CD4-positive, alpha-beta T cell treated with Interleukin-4 for 1 hour (primary cell): ENCODE data around the gene FLNA.
A peak's percentile ranks its signal among the peaks of the same experiment; 100 is the strongest.

Experiments used
- DNase-seq, 2 donors: peaks; one replicate each; pipeline ENCODE4 v3.0.0-alpha.2; 2020 to 2022

FLNA gene

DNA sequence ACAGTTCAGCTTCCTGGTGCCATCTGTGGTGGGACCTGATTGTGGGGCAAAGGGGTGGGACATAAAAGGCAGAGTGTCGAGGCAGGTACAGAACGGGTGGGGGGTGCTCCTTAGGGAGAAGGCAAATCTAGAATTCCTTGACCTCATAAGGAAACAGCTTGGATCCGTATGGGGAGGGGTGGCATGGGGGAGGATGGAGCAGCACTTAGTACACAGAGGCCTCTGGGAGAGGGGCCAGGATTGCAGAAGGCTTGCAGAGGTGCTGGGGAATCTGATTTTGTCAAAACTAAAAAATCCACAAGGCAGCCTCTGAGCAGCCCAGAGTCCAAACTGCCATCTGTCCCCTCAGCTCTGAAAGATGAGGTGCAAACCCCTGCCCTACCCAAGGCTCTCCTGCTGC lies 2.3 kb upstream of the FLNA start:
- no peak for DNase-seq

DNA sequence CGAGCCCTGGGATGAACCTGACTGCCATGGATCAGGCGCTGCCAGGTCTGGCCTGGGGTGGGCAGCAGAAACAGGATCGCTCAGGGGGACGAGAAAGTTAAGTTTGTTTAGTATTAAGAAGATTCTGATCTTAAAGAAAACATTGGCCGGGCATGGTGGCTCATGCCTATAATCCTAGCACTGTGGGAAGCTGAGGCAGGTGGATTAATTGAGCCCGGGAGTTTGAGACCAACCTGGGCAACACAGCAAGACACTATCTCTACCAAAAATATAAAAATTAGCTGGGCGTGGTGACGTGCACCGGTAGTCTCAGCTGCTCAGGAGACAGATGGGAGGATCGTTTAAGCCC lies 696 bp upstream of the FLNA start:
- no peak for DNase-seq

DNA sequence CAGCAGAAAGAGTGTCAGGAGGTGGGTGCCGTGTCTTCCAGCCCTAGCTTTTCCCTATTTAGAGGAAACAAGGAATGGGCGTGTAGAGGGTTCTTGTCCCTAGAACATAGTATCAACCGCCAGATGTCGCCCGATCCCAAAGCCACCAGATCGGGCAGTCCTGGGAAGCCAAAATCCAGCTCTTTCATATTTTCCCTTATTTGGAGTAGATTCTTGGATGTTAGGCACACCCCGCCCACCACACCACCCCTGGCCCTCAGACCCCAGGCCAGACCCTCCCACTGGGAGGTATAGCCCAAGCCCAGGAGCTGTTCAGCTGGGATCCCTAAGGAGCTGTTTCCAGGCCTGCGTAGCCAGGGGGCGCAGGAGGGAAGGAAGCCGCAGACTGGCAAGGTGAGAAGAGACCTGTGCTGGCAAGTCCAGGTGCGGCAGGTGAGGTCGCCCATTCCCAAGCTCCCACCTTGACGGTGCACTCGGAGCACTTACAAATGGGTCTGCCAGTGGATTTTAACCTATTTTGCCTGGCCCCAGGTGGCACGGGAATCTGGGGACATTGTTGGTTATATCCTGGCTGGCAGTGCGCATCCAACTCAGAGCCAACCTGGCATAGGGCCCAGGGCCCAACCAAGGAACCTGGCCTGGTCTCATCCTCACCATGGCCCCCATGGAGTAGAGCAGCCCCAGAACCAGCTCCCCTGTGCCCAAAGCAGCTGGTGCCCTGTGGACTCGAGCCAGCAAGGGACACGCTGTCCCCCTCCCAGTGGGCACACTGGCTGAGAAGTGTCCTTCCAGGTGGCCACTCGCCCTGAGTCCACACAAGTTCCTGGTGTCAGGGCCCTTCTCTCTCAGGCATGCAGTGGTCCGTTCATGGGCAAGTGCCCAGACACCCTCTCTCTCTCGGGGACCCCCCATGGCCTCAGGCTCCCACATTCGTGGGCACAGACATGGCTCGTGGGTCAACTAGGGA lies 811 bp downstream of the FLNA start:
- DNase-seq: peak in 1 of 2 donors; percentile 39

DNA sequence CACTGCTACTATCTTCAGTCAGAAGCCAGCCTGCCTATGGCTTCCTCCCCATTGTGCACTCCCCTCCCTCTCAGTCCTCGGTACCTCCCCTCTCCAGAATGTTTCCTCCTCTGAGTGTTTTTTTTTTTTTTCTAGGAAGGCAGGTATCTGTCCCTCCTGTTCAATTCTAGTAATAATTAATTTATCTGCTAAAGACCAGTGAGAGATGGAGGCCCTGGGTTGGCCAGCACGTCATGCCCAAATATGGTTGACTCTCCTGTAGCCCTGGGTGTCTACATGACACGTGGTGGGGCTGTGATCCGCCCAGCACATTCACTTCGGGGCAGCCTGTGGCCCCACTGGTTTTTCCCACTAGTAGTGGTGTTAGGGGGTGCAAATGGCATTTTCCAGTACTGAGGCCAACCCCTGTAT lies 1.8 kb downstream of the FLNA start:
- DNase-seq: peak; percentile 53 to 61

DNA sequence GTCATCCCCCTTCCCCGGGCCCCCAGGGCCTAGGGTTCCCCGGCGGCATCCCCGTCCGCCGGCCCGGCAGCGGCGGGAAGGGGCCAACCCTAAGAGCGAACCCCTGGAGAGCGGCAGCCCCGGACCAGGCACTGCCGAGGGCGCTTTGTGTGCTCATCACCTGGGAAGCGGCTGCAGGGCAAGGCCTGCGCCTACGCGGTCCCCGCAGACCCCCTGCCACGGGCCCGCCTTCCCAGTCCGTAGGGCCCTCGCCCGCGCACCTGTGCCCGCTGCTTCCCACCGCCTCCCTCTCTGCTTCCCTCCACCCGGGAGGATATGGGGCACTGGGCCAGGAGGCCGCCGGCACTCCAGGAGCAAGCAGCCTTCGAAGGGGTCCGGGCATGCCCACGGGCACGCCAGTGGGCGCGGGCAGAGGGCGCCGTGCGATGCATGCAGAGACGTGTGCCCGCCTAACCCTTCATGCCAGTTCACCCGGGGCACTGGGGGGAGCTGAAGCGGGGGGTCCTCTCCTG lies 2.6 kb downstream of the FLNA start:
- no peak for DNase-seq

DNA sequence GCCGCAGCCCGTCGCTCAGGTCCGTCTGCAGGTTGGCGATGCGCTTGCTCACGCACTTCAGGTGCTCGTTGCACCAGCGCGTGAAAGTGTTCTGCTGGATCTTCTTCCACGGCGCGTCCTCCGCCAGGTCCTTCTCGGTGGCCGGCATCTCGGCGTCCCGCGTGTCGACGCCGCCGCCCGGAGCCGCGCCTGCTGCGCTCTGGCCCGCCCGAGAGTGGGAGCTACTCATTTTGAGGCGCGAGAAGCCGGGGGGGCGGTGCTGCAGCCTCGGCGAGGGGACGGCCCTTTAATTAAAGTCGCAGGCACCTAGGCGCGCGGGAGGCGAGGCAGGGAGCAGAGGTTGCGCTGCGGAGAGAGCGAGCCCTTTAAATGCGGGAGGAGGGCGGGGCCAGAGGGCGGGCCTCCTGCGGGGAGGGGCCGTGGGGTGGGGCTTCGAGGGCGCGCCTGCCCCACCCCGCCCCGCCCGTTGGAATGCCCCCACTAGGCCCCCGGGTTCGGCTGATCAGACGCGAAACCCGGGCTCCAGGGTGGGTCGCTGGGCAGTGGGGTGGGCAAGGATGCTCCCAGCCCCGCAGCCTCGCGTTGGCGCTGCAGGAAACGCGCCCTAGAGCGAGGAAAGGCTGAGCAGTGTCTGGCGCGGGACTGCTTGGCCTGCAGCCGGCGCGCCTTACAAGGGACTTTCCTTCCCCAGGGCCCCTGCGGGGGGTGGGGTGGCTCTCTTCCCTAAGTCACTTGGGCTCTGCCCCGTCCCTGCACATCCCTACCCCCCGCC lies 3.2 kb downstream of the FLNA start:
- DNase-seq: peak; percentile 95

DNA sequence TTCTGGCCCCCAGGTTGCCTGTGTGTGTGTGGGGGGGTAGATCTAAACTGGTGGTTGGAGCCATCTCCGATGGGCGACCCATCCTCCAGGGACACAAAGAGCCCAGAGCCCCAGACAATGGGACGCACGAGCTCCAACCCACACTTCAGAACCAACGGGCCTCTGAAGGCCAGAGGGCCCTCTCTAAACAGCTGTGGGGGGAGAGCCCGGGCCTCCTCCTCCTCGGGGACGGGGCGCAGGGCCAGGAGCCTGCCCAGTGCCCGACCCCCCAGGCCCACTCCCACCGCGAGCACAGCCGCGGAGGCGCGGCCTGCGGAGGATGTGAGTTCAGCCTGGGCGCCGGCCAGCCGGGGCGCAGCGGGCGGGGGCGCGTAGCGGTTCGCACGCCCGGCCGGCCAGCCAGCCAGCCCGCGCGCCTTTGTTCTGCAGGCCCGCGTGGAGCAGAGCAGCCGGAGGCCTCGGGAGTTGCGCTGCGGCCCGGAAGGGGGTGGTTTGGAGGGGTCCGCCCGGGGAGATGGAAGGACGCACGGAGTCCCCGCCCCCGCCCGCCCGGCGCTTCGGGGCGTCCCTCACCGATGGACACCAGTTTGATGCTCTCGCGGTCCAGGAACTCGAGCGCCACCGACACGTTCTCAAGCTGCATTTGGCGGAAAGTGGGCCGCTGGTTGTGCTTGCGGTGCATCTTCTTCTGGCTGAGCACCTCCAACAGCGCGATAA lies 4.0 kb downstream of the FLNA start:
- DNase-seq: no peak

DNA sequence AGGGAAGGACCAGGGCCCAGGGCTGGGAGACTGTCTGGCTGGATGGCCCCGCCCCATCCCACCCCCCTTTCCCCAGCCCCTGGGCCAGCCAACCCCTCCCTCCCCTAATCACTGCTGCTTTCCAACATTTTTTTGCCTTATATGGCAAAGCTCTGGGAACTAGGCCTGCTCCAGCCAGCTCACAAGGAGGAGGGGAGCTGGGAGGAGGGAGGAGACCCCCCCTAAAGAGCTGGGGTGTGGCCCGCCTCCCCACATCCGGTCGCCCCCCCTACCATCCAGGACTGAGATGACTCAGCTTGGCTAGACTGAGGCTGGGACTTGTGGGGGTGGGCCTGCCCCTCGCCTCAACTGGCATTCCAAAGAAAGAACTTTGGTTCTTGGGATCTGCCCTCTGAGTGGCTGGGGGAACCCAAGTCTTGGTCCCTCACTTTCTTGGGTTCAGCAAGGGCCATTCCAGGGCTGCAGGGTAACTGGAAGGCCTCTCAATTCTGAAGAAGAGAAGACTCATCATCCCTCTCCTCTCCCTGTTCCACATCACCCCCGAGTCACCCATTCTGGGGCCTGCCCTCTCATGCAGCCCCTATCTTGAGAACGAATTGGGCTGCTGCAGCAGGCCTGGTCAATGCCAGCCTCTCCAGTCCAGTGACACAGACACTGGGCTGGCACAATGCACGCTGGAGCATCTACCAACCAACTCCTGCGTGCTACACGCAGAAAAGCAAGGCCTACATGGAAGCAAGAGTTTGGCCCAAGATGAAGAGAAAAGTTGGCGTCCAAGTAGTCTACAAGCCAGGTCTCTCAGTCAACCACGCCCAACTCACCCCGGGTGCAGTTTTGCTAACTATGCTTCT lies 4.8 kb downstream of the FLNA start:
- DNase-seq: peak; percentile 79 to 81

DNA sequence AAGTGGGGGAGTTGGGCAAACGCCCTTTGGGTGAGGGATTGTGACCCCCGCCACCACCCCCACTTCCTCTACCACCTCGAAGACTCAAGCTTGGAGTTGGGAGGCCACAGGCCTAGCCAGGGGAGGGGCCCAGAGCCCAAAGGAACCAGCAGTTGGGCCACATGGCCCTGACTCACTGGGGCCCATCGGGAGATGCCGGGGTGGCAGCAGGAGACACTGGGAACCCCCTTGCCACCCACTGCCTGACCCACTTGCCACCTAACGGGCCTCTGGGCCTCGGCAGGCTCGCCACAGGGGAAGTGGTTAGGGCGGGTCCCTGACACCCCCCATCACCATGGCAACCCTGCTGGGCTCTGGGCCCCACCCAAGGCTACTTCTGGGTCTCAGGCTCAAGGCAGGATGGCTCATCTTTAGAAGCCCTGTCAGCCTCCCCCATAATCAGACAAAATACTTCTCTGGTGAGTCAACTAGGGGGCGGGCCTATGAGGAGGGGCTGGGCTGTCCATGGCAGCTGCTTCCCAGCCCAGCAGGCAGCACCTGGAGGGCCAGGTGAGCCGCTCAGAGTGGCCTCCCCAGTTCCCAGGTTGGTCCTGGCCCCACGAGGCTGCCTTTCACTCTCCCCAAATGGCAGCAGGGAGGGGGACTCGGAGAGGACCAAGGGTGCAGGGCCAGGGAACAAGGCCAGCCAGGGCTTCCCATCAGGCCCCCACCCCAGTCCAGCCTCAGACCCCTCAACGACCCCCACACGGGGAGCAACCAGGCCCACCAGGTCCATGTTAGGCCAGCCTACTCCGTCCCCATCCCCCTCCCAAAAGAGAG lies 5.6 kb downstream of the FLNA start:
- peak; percentile 95 to 97 for DNase-seq

DNA sequence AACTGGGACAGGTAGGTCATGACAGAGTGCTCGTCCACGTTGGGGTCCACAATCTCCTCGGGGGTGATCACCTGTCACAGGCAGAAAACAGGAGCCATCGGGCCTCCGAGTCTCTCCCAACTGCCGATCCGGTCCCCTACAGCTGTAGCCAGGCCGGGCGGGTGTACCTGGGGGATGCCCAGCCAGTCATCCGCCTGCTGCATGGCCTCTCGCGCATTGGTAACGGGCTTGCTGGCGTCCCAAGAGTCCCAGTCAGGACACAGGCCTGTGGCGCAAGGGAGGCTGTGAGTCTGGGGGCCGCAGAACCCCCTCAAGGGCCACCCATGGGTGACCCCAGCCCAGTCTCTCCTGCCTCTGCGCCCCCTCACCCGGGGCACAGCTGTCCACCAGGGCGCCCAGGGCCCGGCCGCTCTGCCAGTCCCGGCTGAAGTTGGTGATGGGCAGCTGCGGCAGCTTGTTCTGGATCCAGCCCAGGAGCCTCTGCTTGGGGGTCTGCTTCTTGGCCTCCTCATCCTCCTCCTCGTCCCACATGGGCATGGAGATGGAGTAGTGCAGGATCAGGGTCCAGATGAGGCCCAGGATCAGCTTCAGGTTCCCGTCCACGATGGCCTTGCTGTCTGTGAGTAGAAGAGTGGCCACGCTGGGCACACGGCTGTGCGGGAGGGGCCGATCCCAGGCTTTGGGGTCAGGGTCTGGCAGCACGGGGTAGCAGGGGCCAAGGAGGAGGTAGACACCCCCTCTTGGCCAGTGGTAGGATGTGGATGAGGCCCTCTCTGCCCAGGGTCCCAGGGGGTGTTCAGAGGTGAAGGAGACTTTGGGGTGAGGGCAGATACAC lies 6.7 kb downstream of the FLNA start:
- DNase-seq: no peak

DNA sequence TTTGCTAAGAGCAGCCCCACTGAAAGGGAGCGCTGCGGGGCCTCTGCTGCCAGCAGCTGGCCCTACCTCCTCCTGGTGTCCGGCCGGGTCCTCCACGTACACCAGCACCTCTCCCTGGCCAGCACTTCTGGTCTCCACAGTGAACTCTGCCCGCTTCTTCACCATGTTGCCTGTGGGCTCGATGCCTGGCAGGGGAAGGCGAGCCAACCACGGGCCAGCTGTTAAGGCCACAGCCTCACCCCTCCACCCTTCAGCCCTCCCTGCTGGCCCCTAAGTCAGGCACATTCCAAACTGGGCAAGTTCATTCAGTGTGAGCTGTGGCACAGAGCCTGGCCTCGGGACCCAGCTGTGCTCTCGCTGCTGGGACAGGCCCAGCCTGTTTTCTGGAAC lies 7.8 kb downstream of the FLNA start:
- DNase-seq: no peak

DNA sequence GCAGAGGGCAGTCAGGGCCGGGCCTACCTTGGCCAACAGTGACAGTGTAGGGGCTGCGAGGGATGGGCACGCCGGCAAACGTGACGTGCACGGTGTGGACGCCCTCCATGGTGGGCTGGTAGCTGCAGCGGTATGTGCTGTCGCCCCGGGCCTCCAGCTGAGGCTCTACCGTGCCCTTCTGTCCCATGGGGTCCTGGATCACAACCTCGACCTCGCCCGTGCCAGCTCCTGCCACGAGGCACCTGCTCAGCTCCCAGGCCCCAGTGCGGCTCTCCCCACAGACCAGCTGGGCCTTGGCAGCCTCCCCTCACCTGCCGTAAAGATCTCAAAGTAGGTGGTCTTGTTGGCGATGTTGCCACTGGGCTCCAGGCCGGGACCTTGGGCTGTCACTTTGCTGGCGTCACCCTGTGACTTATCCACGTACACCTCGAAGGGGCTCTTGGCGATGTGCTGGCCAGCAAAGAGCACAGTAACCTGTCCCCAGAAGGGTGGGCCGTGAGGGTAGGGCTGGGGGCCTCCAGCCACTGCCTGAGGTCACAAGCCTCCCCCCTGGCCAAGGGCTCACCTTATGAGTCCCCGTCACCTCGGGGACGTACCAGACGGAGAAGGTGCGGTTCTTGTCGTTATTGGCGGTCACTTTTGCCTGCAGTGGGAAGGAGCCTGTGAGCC lies 8.3 kb downstream of the FLNA start:
- DNase-seq: no peak

DNA sequence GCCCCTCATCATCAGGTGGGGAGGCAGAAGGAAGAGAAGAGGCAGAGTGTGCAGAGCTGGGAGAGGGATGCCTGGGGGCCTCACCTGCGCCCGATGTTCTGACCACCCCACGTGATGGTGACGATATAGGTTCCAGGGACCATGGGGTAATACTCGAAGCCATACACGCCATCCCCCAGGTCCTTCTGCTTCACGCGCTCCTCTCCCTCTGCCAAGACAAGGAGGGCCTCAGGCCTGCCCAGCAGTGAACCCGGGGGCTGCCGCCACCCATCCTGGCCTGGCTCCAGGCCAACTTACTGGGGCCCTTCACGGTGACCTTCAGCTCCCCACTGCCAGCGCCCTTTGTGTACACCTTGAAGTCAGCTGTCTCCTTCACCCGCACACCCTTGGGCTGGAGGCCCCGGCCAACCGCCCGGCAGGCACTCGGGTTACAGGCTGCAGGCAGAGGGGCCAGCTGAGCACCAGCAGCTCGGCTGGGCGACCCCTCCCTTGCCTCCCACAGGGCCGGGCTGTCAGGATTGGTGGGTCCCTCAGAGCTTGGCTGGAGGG lies 9.3 kb downstream of the FLNA start:
- DNase-seq: no peak

DNA sequence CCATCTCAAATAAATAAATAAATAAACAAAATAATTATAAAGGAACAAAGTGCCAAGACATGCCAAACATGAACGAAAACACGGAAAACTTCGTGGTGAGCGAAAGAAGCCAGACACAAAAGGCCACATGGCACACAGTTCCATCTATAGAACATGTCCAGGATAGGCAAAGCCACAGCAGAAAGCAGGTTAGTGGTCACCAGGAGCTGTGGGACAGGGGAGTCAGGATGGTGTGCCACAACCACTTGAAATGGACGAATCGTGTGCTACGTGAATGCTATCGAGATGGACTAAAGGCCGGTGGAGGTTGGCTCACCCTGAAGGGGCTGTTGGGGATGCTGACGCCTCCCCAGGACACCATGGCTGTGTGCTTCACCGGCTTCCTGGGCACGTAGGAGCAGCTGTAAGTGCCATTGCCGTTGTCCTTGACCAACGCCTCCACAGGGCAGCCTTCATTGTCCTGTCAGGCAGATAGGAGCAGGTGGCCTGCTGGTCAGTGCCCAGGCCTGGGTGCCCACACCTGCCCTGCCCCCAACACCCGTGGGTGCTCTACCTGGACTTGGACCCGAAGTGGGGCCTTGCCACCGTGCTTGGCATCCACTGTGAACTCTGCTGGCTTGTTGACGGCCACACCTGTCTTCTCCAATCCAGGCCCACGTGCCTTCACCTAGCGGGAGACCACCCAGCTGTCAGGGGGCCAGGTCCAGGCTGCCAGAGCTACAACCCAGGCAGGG lies 10.6 kb downstream of the FLNA start:
- DNase-seq: no peak

DNA sequence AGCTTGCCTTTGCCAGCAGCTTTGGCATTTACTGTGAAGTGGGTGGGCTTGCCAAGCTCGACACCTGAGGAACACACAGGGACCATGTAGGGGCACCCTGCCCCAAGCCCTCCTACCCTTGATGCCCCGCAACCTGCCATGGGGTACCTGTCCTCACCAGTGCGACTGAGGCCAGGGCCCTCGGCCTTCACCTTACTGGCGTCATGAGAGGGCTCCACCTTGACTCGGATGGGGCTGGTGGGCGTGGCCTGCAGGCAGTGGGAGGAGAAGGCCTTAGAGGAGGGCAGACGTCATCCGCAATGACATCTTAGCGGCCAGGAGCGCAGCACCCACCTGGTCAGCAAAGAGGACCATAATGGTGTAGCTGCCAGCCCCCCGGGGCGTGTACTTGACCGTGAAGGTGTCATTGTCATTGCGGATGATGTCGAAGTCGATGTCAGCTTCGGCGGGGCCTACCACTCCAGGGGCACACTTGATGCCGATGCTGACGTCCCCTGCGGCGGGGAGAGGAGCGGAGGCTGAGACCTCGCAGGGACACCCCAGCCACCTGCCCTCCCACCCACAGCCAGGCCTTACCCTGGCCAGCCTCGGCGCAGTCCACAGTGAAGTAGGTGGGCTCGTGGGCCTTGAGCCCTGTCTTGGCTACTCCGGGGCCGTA lies 12.2 kb downstream of the FLNA start:
- DNase-seq: no peak

DNA sequence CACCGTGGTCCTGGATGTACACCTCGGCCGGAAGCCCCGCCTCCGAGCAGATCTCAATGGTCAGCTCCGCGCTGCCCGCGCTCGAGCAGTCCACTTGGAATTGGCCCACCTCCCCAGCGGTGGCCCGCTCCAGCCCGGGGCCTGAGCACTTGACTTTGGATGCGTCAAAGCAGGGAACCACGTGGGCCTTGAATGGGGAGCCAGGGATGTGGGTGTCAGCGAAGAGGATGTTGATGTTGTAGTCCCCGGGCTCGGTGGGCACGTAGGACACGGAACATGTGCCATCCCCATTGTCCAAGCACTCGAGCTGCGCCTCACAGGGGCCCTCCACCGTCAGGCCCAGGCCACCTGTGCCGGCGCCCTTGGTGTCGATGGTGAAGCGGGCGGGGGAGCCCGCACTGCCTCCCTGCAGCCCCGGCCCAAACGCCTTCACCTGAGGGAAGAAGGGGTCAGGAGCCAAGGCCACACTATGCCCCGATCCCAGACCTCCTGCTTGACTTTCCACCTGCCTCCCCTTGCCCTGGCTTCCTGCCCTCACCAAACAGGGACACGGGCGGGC lies 14.2 kb downstream of the FLNA start:
- no peak for DNase-seq

DNA sequence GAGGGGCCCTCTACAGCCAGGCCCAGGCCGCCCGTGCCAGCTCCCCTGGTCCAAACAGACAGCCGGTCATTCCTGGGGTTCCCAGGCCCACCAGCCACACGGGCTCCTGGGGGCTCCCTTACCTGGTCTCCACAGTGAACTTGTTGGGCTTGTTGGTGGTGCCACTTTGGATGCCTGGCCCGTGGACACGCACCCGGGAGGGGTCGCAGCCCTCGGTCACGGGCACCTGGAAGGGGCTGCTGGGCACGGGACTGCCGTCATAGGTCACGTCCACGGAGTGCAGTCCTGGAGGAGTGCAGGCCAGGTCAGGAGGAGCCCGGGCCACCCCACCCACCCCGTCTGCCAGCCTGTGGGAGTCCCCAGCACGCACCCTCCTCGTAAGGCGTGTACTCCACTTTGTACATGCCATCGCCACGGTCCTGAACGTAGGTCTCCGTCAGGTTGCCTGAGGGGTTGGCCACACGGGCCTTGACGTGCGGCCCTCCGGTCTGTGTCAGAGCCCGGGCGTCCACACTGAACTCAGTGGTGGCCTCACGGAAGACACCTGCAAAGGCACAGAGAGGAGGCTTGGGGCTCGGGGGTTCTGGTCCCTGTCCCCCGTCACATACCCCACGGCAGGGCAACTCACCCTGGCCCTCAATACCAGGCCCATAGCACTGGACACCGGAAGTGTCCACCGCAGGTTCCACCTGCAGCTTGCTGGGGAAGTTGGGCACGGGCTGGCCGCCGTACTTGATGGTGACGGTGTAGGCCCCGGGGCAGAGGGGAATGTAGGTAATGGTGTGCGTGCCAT lies 14.9 kb downstream of the FLNA start:
- no peak for DNase-seq
